Endothelial cell of umbilical vein (primary cell): ENCODE measurements around the gene RPL34. TPM values are rescaled to one million over a fixed set of nuclear protein-coding genes. Genes with fewer than 3 reads are reported as not detected.
A peak's percentile ranks its signal among the peaks of the same experiment; 100 is the strongest.

Experiments used
- BruUV-seq: library from RNA; stranded (reverse); fragments of 400-500 nt; replicated peaks from 2 replicates; lab custom pipeline; 2021; lab: Mats Ljungman, UMichigan
- CTCF ChIA-PET: fragments of 300-600, 350-600 bp; sonication (Branson Sonifier 250); formaldehyde crosslinking; loops from one replicate; lab custom pipeline; 2021; ENCODE audit warnings: antibody characterized with exemption, inconsistent platforms; lab: Charles Lee
- POLR2A ChIA-PET: fragments of 300-600, 350-600 bp; sonication (Branson Sonifier 250); formaldehyde crosslinking; loops from one replicate; lab custom pipeline; 2021; ENCODE audit warnings: antibody characterized with exemption, inconsistent platforms; lab: Charles Lee
- DNase-seq: peaks from one replicate; pipeline ENCODE4 v3.0.0-alpha.2; 2011; ENCODE audit warnings: low read depth, low spot score
- FAIRE-seq: peaks from 2 replicates; lab custom pipeline; 2011; peaks lifted over from hg19 to GRCh38; lab: Jason Lieb, UNC
- H2AFZ ChIP-seq: 2 replicates; pipeline ENCODE4 v1.6.0; 2012; ENCODE audit warnings: low read depth, low read length, control low read depth, inconsistent platforms
- H3K27ac ChIP-seq: 2 replicates; pipeline ENCODE4 v1.5.1; 2011; ENCODE audit warnings: low read depth, mild to moderate bottlenecking, control low read depth, low read length, moderate library complexity; ENCODE audit not compliant: insufficient read depth
- H3K27me3 ChIP-seq, 2 experiments: 2 replicates each; pipeline versions ENCODE4 v1.6.0 to v1.6.1; 2011; ENCODE audit warnings: low read length in 2 of 2, mixed read lengths in 1 of 2; ENCODE audit not compliant: control insufficient read depth in 2 of 2, insufficient read depth in 2 of 2
- H3K36me3 ChIP-seq, 2 experiments: 2 replicates in 1 of 2; 3 replicates in 1 of 2; pipeline ENCODE4 v1.5.1; 2011; ENCODE audit warnings: low read length in 2 of 2, mild to moderate bottlenecking in 1 of 2, moderate library complexity in 1 of 2; ENCODE audit not compliant: control insufficient read depth in 2 of 2, insufficient read depth in 2 of 2; ENCODE audit errors: extremely low read depth in 1 of 2
- H3K4me1 ChIP-seq: 3 replicates; pipeline ENCODE4 v1.5.1; 2011; ENCODE audit warnings: mild to moderate bottlenecking, low read length; ENCODE audit not compliant: control insufficient read depth, insufficient read depth; ENCODE audit errors: extremely low read depth
- H3K4me2 ChIP-seq: 2 replicates; pipeline ENCODE4 v1.6.1; 2011; ENCODE audit warnings: low read length, control low read depth, mixed read lengths; ENCODE audit not compliant: insufficient read depth
- H3K4me3 ChIP-seq, 3 experiments: fragments of 200-600 bp in 1 of 3; sonication (generic), shearing (Covaris generic) in 1 of 3; replicated peaks in 1 of 3; 2 replicates each; pipeline ENCODE4 v1.5.1; 2011 to 2016; ENCODE audit warnings: control low read depth in 3 of 3, low read length in 3 of 3, mild to moderate bottlenecking in 2 of 3, inconsistent platforms in 1 of 3, low read depth in 1 of 3, moderate library complexity in 1 of 3; ENCODE audit not compliant: insufficient read depth in 1 of 3
- H3K79me2 ChIP-seq: 2 replicates; pipeline ENCODE4 v1.6.0; 2012; ENCODE audit warnings: low read length, inconsistent platforms; ENCODE audit not compliant: control insufficient read depth, insufficient read depth
- H3K9ac ChIP-seq: replicated peaks from 2 replicates; pipeline ENCODE3; 2011; ENCODE audit warnings: low read length, control low read depth; ENCODE audit not compliant: insufficient read depth; ENCODE audit errors: extremely low read depth
- H3K9me1 ChIP-seq: replicated peaks from 3 replicates; pipeline ENCODE4 v1.6.0; 2011; ENCODE audit warnings: mild to moderate bottlenecking, low read length; ENCODE audit not compliant: control insufficient read depth, insufficient read depth; ENCODE audit errors: extremely low read depth
- H3K9me3 ChIP-seq: replicated peaks from 2 replicates; pipeline ENCODE4 v1.5.1; 2012; ENCODE audit warnings: low read length, inconsistent platforms; ENCODE audit not compliant: control insufficient read depth, insufficient read depth
- H4K20me1 ChIP-seq: replicated peaks from 2 replicates; pipeline ENCODE3; 2011; ENCODE audit warnings: mild to moderate bottlenecking, low read length; ENCODE audit not compliant: control insufficient read depth, insufficient read depth; ENCODE audit errors: extremely low read depth
- EZH2 ChIP-seq: IDR thresholded peaks from 2 replicates; pipeline ENCODE4 v1.6.1; 2012; ENCODE audit warnings: borderline replicate concordance, low read depth, mild to moderate bottlenecking, moderate library complexity, low read length, inconsistent platforms; ENCODE audit not compliant: severe bottlenecking
- FOS ChIP-seq: IDR thresholded peaks from 2 replicates; pipeline ENCODE4 v1.6.1; 2011; ENCODE audit warnings: mild to moderate bottlenecking, low read length, moderate library complexity, borderline replicate concordance; ENCODE audit not compliant: insufficient read depth
- GATA2 ChIP-seq: IDR thresholded peaks from 2 replicates; pipeline ENCODE4 v1.7.0; 2011; ENCODE audit warnings: low read depth, mild to moderate bottlenecking, moderate library complexity, mixed read lengths, low read length; ENCODE audit not compliant: insufficient read length, insufficient read depth
- JUN ChIP-seq: IDR thresholded peaks from 2 replicates; pipeline ENCODE4 v1.6.1; 2011; ENCODE audit warnings: borderline replicate concordance, low read depth; ENCODE audit not compliant: insufficient read length, insufficient read depth
- MYC ChIP-seq: IDR thresholded peaks from one replicate; pipeline ENCODE4 v1.6.1; 2011; ENCODE audit warnings: mild to moderate bottlenecking, low read depth, low read length
- POLR2A ChIP-seq: IDR thresholded peaks from 2 replicates; pipeline ENCODE4 v1.6.1; 2012; ENCODE audit warnings: low read depth, mild to moderate bottlenecking, control low read depth, low read length
- POLR2AphosphoS5 ChIP-seq: IDR thresholded peaks from 2 replicates; pipeline ENCODE4 v1.6.1; 2012; ENCODE audit warnings: low read depth, mild to moderate bottlenecking, control low read depth, low read length, moderate library complexity; ENCODE audit not compliant: insufficient read depth
- dilution Hi-C: fragments of 300-500 bp; cut with MboI; formaldehyde crosslinking; loops from one replicate; pipeline ENCODE4 v1.15.0; 2019; ENCODE audit warnings: low sequenced_read_pairs; ENCODE audit not compliant: extremely low pct_ligation_motif_present
- intact Hi-C: fragments of 100-400 bp; cut with micrococcal nuclease; formaldehyde crosslinking; loops from one replicate; pipeline ENCODE4 v1.10.0; 2022
- polyA plus RNA-seq, 4 experiments: library from polyadenylated mRNA; depleted of rRNA in 3 of 4; stranded (reverse) in 3 of 4; unstranded in 1 of 4; fragments of >200 nt; gene quantifications; 2 replicates each; pipeline versions ENCODE4 v1.2.1 to v1.2.3, GENCODE V29; 2011 to 2012; ENCODE audit warnings: missing spikeins in 1 of 4
- total RNA-seq: library from RNA; stranded (reverse); gene quantifications from 2 replicates; pipeline ENCODE4 v1.2.3, GENCODE V29; 2021
- TF ChIP-seq, protein P1 (sequence below), 2 donors: IDR thresholded peaks; 1 replicate in 1 of 2; 2 replicates in 1 of 2; pipeline ENCODE4 v1.5.1; 2011; ENCODE audit warnings: low read length in 2 of 2, mild to moderate bottlenecking in 2 of 2, moderate library complexity in 2 of 2, control low read depth in 1 of 2, inconsistent platforms in 1 of 2, low read depth in 1 of 2; ENCODE audit not compliant: insufficient read depth in 1 of 2; ENCODE audit errors: extremely low read depth in 1 of 2
- TF ChIP-seq, protein P2 (sequence below): IDR thresholded peaks from 2 replicates; pipeline ENCODE4 v1.6.1; 2011; ENCODE audit not compliant: insufficient read depth, insufficient read length

The RPL34 gene
- total and polyA plus RNA-seq, 2 donors (not counting 3 experiments of a cell fraction or from before 2014, with no cell fraction given), result 1,114 to 2,397 TPM

DNA sequence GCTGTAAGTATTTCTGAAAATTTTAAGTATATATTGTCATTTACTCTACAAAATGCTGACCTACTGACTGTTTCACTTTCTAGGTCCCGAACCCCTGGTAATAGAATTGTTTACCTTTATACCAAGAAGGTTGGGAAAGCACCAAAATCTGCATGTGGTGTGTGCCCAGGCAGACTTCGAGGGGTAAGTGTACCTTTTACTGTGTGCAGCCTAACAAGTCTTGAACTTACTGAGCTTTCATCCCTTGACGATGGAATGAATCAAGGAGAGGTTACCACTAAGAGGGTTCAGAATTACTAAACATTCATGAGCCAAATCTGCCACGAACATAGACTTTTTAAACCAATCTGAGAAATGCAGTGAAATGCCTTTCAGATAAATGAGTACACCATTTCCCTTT is 1.6 kb downstream of the RPL34 start:
- no peaks in the 10 kb centered on the region for H4K20me1 ChIP-seq
- H3K9ac ChIP-seq, result peak overlapping the region; percentile 95
- H3K9me1 ChIP-seq, result no peaks in the 10 kb centered on the region
- no peaks in the 10 kb centered on the region for H3K9me3 ChIP-seq
- dilution Hi-C loops, result no loop called here
- peak overlapping the region in 1 of 3 experiments; percentile 95 for H3K4me3 ChIP-seq
- H3K36me3 ChIP-seq, result peaks cover 16 to 26% of the 10 kb centered on the region in 2 experiments
- BruUV-seq, result no TSS peak
- intact Hi-C loops, result no loop called here
- peak overlapping the region; percentile 81 for H3K27ac ChIP-seq
- no peak for FAIRE-seq
- DNase-seq, result no peak
- ChIA-PET CTCF (no interaction called here), POLR2A (no interaction called here)
- no peaks in the 10 kb centered on the region for H3K27me3 ChIP-seq
- peaks cover 46% of the 10 kb centered on the region for H3K79me2 ChIP-seq
- H3K4me2 ChIP-seq, result peak overlapping the region; percentile 71
- H3K4me1 ChIP-seq, result peaks cover 23% of the 10 kb centered on the region
- TF ChIP-seq POLR2A (no peak), EZH2 (no peak), POLR2AphosphoS5 (no peak), GATA2 (no peak)
- H2AFZ ChIP-seq, result no peak overlapping the region

DNA sequence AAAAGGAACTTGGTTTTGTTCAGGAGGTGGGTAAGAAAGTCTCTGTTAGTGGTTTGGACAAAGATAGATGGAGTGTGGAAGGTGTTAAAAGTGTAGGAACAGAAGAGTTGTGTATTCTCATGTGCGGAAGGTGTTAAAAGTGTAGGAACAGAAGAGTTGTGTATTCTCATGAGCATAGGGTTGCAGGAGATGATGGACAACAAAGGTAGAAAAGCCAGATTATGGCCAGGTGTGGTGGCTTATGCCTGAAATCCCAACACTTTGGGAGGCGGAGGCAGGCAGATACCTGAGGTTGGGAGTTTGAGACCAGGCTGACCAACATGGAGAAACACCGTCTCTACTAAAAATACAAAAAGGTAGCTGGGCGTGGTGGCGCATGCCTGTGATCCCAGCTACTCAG is 2.5 kb downstream of the RPL34 start:
- Histone ChIP-seq H3K4me2 (peak overlapping the region; percentile 71), H3K79me2 (peaks cover 46% of the 10 kb centered on the region), H3K9me1 (no peaks in the 10 kb centered on the region), H3K27me3 (no peaks in the 10 kb centered on the region), H4K20me1 (no peaks in the 10 kb centered on the region), H2AFZ (no peak overlapping the region), H3K27ac (no peak overlapping the region), H3K36me3 (peaks cover 19 to 28% of the 10 kb centered on the region in 2 experiments), H3K4me3 (peak overlapping the region in 1 of 3 experiments; percentile 95), H3K9me3 (no peaks in the 10 kb centered on the region), H3K4me1 (peaks cover 23% of the 10 kb centered on the region), H3K9ac (no peak overlapping the region)
- no peak for DNase-seq
- no TSS peak for BruUV-seq
- ChIA-PET CTCF (interaction anchor here (1.3 kb wide), 1 partner anchor 34 kb away, joined by 3 read pairs; no protein-coding TSS in a partner anchor), POLR2A (interaction anchor here (0.8 to 2.7 kb wide), 2 partner anchors 21 to 28 kb away, joined by 3 to 11 read pairs; partner anchors contain the start of gene OSTC)
- TF ChIP-seq, protein P1, sequence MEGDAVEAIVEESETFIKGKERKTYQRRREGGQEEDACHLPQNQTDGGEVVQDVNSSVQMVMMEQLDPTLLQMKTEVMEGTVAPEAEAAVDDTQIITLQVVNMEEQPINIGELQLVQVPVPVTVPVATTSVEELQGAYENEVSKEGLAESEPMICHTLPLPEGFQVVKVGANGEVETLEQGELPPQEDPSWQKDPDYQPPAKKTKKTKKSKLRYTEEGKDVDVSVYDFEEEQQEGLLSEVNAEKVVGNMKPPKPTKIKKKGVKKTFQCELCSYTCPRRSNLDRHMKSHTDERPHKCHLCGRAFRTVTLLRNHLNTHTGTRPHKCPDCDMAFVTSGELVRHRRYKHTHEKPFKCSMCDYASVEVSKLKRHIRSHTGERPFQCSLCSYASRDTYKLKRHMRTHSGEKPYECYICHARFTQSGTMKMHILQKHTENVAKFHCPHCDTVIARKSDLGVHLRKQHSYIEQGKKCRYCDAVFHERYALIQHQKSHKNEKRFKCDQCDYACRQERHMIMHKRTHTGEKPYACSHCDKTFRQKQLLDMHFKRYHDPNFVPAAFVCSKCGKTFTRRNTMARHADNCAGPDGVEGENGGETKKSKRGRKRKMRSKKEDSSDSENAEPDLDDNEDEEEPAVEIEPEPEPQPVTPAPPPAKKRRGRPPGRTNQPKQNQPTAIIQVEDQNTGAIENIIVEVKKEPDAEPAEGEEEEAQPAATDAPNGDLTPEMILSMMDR (IDR thresholded peaks at IDR 0.05; ENCODE audit: extremely low read depth in 1 of 2, insufficient read depth in 1 of 2, low read depth in 1 of 2, low read length in 2 of 2), result no peak
- TF ChIP-seq GATA2 (no peak), EZH2 (no peak), MYC (no peak), JUN (no peak), FOS (no peak), POLR2A (no peak), POLR2AphosphoS5 (no peak)
- TF ChIP-seq, protein P2, sequence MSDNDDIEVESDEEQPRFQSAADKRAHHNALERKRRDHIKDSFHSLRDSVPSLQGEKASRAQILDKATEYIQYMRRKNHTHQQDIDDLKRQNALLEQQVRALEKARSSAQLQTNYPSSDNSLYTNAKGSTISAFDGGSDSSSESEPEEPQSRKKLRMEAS, result no peak
- dilution Hi-C loops, result no loop called here
- intact Hi-C loops, result no loop called here
- no peak for FAIRE-seq
